Nephron progenitor cell (in vitro differentiated cells): ENCODE data around the gene PPP1R14C.

Source experiments
- DNase-seq: peaks from one replicate; pipeline ENCODE4 v3.0.0; 2021
- H3K27ac Mint-ChIP-seq: 2 replicates; pipeline ENCODE4 v1.8.0; 2021; ENCODE audit warnings: mild to moderate bottlenecking, moderate library complexity, mixed read lengths
- H3K27me3 Mint-ChIP-seq: 2 replicates; pipeline ENCODE4 v1.8.0; 2021; ENCODE audit warnings: mild to moderate bottlenecking, low read depth, mixed read lengths; ENCODE audit not compliant: poor library complexity
- H3K36me3 Mint-ChIP-seq: 2 replicates; pipeline ENCODE4 v1.8.0; 2021; ENCODE audit warnings: low read depth, mixed read lengths
- H3K4me1 Mint-ChIP-seq: 2 replicates; pipeline ENCODE4 v1.8.0; 2021; ENCODE audit warnings: mixed read lengths
- H3K4me3 Mint-ChIP-seq: 2 replicates; pipeline ENCODE4 v1.8.0; 2021; ENCODE audit warnings: mild to moderate bottlenecking, moderate library complexity, mixed read lengths
- H3K9me3 Mint-ChIP-seq: 2 replicates; pipeline ENCODE4 v1.8.0; 2021; ENCODE audit warnings: mild to moderate bottlenecking, moderate library complexity, mixed read lengths
- TF ChIP-seq, protein P1 (sequence below): fragments of 200-600 bp; sonication (generic); IDR thresholded peaks from 2 replicates; pipeline ENCODE4 v1.5.0; 2021; ENCODE audit warnings: antibody characterized with exemption

PPP1R14C gene

DNA sequence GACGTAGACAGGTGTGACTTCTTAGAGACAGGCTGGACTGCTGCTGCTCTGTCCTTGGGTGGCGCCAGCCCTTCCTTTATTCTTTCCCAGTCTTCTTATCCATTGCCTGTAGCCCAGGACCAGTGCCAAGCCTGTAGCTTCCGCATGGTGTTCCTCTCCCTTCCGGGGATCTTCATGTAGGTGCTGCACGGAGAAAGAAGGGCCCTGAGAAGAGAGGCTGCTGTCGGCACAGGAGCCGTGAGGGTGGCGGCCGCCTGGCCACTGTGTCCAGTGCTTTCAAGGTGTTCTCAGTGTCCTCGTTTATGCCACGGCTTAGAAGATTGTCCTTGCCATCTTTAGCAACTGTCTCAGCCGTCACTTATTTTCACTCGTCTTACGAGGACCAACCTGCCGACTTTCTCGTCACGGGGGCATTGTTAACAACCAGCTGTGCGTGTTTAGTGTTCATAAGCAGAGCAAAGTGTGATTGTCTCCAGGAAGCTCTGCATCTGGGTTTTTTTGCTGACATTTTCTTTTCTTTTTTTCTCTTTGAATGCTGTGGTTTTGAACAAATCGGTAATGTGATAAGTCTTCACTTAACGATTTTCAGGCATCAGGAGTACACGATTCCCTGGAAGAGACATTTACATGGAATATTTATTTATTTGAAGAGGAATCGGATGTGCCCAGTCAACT is 61.2 kb downstream of the PPP1R14C start:
- Mint-ChIP-seq H3K4me3 (no peak overlapping the region), H3K9me3 (no peaks in the 10 kb centered on the region), H3K27me3 (peaks cover 70% of the 10 kb centered on the region), H3K4me1 (peaks cover 45% of the 10 kb centered on the region), H3K27ac (no peak overlapping the region), H3K36me3 (no peaks in the 10 kb centered on the region)
- no peak for DNase-seq
- TF ChIP-seq, protein P1, sequence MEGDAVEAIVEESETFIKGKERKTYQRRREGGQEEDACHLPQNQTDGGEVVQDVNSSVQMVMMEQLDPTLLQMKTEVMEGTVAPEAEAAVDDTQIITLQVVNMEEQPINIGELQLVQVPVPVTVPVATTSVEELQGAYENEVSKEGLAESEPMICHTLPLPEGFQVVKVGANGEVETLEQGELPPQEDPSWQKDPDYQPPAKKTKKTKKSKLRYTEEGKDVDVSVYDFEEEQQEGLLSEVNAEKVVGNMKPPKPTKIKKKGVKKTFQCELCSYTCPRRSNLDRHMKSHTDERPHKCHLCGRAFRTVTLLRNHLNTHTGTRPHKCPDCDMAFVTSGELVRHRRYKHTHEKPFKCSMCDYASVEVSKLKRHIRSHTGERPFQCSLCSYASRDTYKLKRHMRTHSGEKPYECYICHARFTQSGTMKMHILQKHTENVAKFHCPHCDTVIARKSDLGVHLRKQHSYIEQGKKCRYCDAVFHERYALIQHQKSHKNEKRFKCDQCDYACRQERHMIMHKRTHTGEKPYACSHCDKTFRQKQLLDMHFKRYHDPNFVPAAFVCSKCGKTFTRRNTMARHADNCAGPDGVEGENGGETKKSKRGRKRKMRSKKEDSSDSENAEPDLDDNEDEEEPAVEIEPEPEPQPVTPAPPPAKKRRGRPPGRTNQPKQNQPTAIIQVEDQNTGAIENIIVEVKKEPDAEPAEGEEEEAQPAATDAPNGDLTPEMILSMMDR = no peak

DNA sequence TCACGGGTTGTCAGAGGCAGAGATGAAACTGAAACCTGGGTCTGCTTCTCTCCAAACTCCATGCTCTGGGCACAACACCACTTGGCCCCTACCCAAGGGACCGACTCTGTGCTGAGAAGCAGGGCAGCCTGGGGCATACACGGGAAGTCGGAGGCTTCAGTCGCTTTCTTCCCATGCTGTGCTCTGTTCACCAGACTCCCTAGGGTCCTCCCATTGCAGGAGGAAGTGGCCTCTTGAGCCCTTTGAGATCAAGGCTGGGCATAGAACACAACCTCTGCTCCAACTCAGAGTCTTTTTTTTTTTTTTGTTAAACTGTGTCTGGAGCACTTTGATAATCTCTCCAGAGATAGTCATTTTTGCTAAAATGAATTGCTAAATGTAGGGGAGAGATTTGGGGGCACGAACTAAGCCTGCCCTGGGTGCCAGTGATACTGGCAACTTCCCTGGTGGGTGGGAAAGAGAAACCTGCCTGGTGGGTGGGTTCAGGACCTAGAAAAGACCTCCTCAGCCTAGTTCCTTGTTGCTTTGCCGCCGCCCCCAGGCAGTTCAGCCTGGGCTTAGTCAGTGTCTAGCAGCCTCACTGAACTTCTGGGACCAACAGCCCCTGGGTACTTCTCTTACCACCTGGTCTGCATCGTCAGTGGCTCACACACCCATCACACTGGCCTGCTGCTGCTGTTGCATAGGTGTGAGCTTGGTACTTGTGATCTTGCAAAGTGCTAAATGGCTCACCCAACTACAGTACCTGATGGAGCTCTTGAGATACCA is 62.0 kb downstream of the PPP1R14C start:
- Mint-ChIP-seq H3K9me3 (no peaks in the 10 kb centered on the region), H3K27me3 (peaks cover 62% of the 10 kb centered on the region), H3K36me3 (no peaks in the 10 kb centered on the region), H3K27ac (no peak overlapping the region), H3K4me3 (no peak overlapping the region), H3K4me1 (peaks cover 45% of the 10 kb centered on the region)
- TF ChIP-seq, protein P1 = no peak
- DNase-seq = no peak

DNA sequence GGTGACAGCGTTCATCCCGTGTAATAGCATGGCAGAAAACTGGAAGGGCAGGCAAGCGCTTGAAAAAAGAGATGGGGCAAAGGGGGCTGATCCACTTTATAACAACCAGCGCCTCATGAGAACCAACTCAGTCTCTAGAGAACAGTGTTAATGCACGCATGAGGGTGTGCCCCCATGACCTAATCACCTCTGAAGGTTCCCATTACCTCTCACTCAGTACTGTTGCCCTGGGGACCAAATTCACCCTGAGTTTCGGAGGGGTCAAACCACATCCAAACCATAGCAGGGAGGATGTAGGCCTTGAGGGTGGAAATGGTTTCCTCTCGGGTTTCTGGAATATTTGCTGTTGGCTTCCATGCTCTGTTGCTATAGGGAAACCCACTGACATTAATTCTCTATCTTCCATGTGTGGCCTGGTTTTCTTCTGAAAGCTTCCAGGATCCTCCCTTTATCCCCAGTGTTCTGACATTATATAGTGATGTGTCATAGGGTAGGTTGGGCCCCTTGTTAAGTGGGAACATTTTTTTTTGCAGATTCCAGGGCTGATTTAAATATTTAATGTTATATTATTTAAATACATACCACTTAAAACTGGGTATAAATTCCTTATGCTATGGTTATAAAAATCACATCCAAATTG is 65.2 kb downstream of the PPP1R14C start:
- peaks cover 19% of the 10 kb centered on the region for H3K4me1 Mint-ChIP-seq
- TF ChIP-seq, protein P1 = no peak
- no peaks in the 10 kb centered on the region for H3K9me3 Mint-ChIP-seq
- H3K4me3 Mint-ChIP-seq = no peak overlapping the region
- H3K27me3 Mint-ChIP-seq = peaks cover 61% of the 10 kb centered on the region
- H3K27ac Mint-ChIP-seq = no peak overlapping the region
- H3K36me3 Mint-ChIP-seq = no peaks in the 10 kb centered on the region
- no peak for DNase-seq

DNA sequence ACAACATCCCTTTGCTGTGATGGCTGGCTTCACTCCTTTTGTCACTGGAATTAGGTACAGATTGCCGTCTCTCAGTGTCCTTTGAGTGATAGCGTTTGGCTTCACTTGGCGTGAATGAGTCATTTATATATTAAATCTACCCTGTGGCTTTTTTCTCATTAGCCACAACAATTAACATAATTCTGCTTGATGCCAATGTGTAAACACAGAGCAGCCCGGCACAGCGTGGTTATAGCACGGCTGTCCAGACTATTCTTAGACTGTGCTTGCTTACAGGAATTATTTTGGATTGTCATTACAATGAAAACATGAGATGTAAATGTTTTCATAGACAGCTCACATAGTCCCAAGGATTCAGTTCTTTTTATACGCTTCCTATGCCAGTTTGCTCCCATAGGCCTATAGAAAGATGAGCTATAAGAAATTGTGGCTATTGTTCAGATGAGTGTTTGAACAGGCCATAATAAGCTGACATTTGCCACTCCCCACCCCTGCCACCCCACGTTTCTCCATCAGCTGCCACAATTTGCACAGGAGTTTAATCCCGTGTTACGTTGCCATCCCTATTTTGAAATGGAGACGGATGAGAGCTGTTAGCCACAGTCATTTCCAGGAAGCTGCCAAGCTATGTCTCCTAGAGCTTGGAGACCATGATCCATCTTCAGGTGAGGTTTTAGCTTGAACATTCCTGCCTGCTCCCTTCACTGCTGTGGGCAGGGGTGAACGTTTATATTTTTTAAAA is 65.9 kb downstream of the PPP1R14C start:
- H3K36me3 Mint-ChIP-seq = no peaks in the 10 kb centered on the region
- H3K4me3 Mint-ChIP-seq = no peak overlapping the region
- H3K9me3 Mint-ChIP-seq = no peaks in the 10 kb centered on the region
- no peak overlapping the region for H3K27ac Mint-ChIP-seq
- H3K4me1 Mint-ChIP-seq = peaks cover 12% of the 10 kb centered on the region
- H3K27me3 Mint-ChIP-seq = peaks cover 59% of the 10 kb centered on the region
- no peak for DNase-seq
- TF ChIP-seq, protein P1 = no peak

DNA sequence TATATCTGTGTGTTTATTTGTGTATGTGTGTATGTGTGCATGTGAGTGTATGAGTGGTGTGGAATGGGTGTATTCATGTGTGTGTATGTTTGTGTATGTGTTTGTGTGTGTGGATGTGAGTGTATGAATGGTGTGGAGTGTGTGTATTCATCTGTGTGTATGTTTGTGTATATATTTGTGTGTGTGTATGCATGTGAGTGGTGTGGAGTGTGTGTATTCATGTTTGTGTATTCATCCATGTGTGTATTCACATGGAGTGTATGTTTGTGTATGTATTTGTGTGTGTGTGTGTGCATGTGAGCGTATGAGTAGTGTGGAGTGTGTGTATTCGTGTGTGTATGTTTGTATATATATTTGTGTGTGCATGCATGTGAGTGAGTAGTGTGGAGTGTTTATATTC is 66.6 kb downstream of the PPP1R14C start:
- no peaks in the 10 kb centered on the region for H3K9me3 Mint-ChIP-seq
- H3K36me3 Mint-ChIP-seq = no peaks in the 10 kb centered on the region
- peaks cover 55% of the 10 kb centered on the region for H3K27me3 Mint-ChIP-seq
- no peak overlapping the region for H3K4me3 Mint-ChIP-seq
- no peak overlapping the region for H3K27ac Mint-ChIP-seq
- TF ChIP-seq, protein P1 = no peak
- peaks cover 6% of the 10 kb centered on the region for H3K4me1 Mint-ChIP-seq
- DNase-seq = no peak
